Stomach (tissue), 9 donors: ENCODE measurements around the gene DMRTB1. TPM values are rescaled to one million over a fixed set of nuclear protein-coding genes. Genes with fewer than 3 reads are reported as not detected.
"Not testable (repeated sequence)": the region's sequence is repeated elsewhere in the genome, so short reads cannot be mapped to it uniquely, and the experiment has no call there.

Experiments used
- DNase-seq, 2 donors: peaks; one replicate each; pipeline versions ENCODE4 v3.0.0 to v3.0.0-alpha.2; 2013 to 2019
- H3K27ac ChIP-seq, 5 donors: fragments of 200-600 bp in 4 of 5; sonication (generic) in 4 of 5; one replicate each; pipeline ENCODE4 v1.5.1; 2013 to 2019; ENCODE audit warnings: mild to moderate bottlenecking in 1 of 5, moderate library complexity in 1 of 5
- H3K27me3 ChIP-seq, 3 donors: fragments of 200-600 bp; sonication (generic); one replicate each; pipeline ENCODE4 v1.5.1; 2017 to 2019; ENCODE audit warnings: mixed run types in 1 of 3
- H3K36me3 ChIP-seq, 4 donors: fragments of 200-600 bp; sonication (generic); 1 replicate in 3 of 4; 2 replicates in 1 of 4; pipeline ENCODE4 v1.5.1; 2016 to 2019
- H3K4me1 ChIP-seq, 4 donors: fragments of 200-600 bp; sonication (generic); one replicate each; pipeline ENCODE4 v1.5.1; 2016 to 2019
- H3K4me3 ChIP-seq, 4 donors: fragments of 200-600 bp; sonication (generic) in 3 of 4; one replicate each; pipeline ENCODE4 v1.5.1; 2016 to 2019; ENCODE audit warnings: mild to moderate bottlenecking in 1 of 4
- H3K9me3 ChIP-seq, 4 donors: fragments of 200-600 bp; sonication (generic); one replicate each; pipeline ENCODE4 v1.5.1; 2016 to 2019
- EP300 ChIP-seq: sonication (generic); formaldehyde crosslinking; IDR thresholded peaks from one replicate; pipeline ENCODE4 v1.6.1; 2017; ENCODE audit warnings: antibody characterized with exemption
- POLR2A ChIP-seq, 4 donors: fragments of 450-650 bp; IDR thresholded peaks; one replicate each; pipeline ENCODE4 v1.6.1; 2016; ENCODE audit warnings: antibody characterized with exemption in 4 of 4, control low read depth in 2 of 4, mild to moderate bottlenecking in 1 of 4, moderate library complexity in 1 of 4
- POLR2AphosphoS5 ChIP-seq, 3 donors: sonication (generic); formaldehyde crosslinking; IDR thresholded peaks; one replicate each; pipeline ENCODE4 v1.6.1; 2016; ENCODE audit warnings: antibody characterized with exemption in 3 of 3
- WGBS, 5 donors: extraction: QIAGEN DNeasy Blood & Tissue Kit in 3 of 5; methylation state at CpG; one replicate each; pipeline versions ENCODE4 v1.1.5 to v1.1.7; 2013 to 2018; 5-methylcytosine and 5-hydroxymethylcytosine counted together
- intact Hi-C: fragments of 100-400 bp; cut with DNase I; formaldehyde crosslinking; loops from one replicate; pipeline ENCODE4 v1.15.1; 2023; ENCODE audit warnings: low total_unique reads
- polyA plus RNA-seq, 3 donors: library from polyadenylated mRNA; stranded (reverse); fragments of 200-250 nt; gene quantifications; one replicate each; pipeline ENCODE4 v1.2.3, GENCODE V29; 2013
- total RNA-seq, 5 donors: library from RNA; depleted of rRNA; stranded (reverse); fragments of >200 nt; gene quantifications; one replicate each; pipeline versions ENCODE4 v1.1.0 to v1.2.3, GENCODE V29; 2014 to 2016
- TF ChIP-seq, protein P1 (sequence below), 7 experiments: fragments of 450-650 bp in 4 of 7; fragments of 200-600 bp in 3 of 7; sonication (generic) in 3 of 7; IDR thresholded peaks; one replicate each; pipeline ENCODE4 v1.5.1; 2016 to 2019; ENCODE audit warnings: antibody characterized with exemption in 7 of 7, control low read depth in 2 of 7, mild to moderate bottlenecking in 1 of 7
- donor health status: healthy with polysubstance abuse.
- donor health status: Bipolar disorder and iron deficiency.
- donor health status: healthy.

Gene DMRTB1
- total and polyA plus RNA-seq, 8 donors = not detected

DNA sequence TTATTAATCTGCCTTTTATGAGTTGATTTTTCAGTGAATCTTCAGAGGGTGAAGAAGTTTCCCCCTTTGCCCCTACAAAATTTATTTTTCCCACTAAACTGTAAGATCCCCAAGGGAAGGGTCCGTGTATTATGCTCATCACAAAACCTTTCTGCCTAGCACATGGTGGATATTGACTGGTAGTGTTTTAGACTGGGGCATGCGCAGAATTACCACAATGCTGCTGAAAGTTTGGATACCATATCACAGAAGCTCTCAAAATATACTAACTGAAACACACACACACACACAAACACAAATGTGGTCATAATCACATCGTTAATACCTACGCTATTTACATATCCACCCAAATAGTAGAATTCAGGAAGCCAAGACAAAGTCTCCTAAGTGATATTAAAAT is 28.0 kb upstream of the DMRTB1 start:
- intact Hi-C loops = no loop called here
- 34 to 67% (median 46%) methylated on average over 4 of the region's 4 CpGs for WGBS, 5 donors
- Histone ChIP-seq H3K9me3 (no peaks in the 10 kb centered on the region), H3K4me1 (peaks cover 0 to 6% (median 1%) of the 10 kb centered on the region in 4 donors), H3K4me3 (no peak overlapping the region), H3K27ac (no peak overlapping the region), H3K36me3 (no peaks in the 10 kb centered on the region), H3K27me3 (peaks cover 0 to 7% (median 0%) of the 10 kb centered on the region in 3 donors)
- DNase-seq = no peak
- TF ChIP-seq POLR2AphosphoS5 (IDR thresholded peaks at IDR 0.05) (no peak), EP300 (no peak)
- TF ChIP-seq, protein P1, sequence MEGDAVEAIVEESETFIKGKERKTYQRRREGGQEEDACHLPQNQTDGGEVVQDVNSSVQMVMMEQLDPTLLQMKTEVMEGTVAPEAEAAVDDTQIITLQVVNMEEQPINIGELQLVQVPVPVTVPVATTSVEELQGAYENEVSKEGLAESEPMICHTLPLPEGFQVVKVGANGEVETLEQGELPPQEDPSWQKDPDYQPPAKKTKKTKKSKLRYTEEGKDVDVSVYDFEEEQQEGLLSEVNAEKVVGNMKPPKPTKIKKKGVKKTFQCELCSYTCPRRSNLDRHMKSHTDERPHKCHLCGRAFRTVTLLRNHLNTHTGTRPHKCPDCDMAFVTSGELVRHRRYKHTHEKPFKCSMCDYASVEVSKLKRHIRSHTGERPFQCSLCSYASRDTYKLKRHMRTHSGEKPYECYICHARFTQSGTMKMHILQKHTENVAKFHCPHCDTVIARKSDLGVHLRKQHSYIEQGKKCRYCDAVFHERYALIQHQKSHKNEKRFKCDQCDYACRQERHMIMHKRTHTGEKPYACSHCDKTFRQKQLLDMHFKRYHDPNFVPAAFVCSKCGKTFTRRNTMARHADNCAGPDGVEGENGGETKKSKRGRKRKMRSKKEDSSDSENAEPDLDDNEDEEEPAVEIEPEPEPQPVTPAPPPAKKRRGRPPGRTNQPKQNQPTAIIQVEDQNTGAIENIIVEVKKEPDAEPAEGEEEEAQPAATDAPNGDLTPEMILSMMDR (IDR thresholded peaks at IDR 0.05) = no peak

DNA sequence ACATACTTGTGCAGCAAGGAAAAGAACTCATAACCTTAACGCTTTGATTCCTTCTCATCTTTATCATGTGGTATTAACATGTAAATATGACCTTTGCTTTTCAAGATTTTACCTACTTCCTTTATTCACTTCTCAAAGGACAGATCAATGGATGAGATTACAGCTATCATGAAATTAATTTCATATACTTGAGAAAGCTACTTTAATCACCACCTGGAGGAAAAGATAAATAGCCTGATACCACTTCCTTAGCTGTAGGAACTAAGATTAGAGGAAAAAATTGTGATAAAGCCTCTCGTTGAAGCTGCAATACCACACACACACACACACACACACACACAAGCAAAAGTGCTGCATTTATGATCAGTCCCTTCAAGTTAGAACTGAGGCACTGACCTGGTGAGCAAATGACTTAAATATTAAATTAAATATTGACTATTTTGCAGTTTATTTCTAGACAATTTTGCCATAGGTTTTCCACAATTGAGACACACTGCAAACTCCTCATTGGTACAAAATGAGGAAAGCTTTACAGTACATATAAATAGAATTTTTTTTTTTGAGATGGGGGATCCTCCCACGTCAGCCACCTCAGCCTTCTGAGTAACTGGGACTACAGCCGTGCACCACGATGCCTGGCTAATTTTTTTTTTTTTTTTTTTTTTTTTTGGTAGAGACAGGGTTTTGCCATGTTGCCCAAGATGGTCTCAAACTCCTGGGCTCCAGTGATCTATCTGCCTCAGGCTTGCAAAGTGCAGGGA is 27.2 kb upstream of the DMRTB1 start:
- intact Hi-C loops = no loop called here
- no peak for DNase-seq

DNA sequence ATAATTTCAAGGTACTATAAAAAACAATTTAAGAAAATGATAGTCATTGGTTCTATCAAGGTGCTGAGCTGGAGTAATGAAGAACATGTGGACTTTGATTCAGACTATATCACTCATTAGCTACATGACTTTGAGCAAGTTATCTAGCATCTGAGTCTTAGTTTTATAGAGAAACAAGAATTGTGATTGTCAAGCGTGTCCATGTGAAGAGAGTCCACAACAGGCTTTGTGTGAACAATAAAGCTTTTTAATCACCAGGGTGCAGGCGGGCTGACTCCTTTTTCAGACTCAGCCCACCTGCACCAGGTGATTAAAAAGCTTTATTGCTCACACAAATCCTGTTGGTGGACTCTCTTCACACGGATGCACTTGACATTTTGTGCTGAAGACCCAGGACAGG is 26.6 kb upstream of the DMRTB1 start:
- no peak overlapping the region for H3K4me3 ChIP-seq
- H3K4me1 ChIP-seq = peaks cover 0 to 6% (median 1%) of the 10 kb centered on the region in 4 donors
- no peaks in the 10 kb centered on the region for H3K9me3 ChIP-seq
- TF ChIP-seq POLR2A (IDR thresholded peaks at IDR 0.05) (no peak), POLR2AphosphoS5 (IDR thresholded peaks at IDR 0.05) (no peak), EP300 (no peak)
- TF ChIP-seq, protein P1 (IDR thresholded peaks at IDR 0.05) = no peak
- peaks cover 0 to 10% (median 0%) of the 10 kb centered on the region in 3 donors for H3K27me3 ChIP-seq
- no peak for DNase-seq
- no peaks in the 10 kb centered on the region for H3K36me3 ChIP-seq
- WGBS, 5 donors = 64 to 79% (median 69%) methylated on average over 3 of the region's 3 CpGs
- intact Hi-C loops = no loop called here
- H3K27ac ChIP-seq = no peak overlapping the region

More for the DNA sequence above, 27.2 kb upstream of the DMRTB1 start:
- H3K27ac ChIP-seq = no peak overlapping the region
- peaks cover 0 to 10% (median 0%) of the 10 kb centered on the region in 3 donors for H3K27me3 ChIP-seq
- no peak for TF ChIP-seq POLR2A (IDR thresholded peaks at IDR 0.05)
- no peak for TF ChIP-seq EP300
- TF ChIP-seq POLR2AphosphoS5 (IDR thresholded peaks at IDR 0.05) = no peak
- TF ChIP-seq, protein P1 (IDR thresholded peaks at IDR 0.05) = no peak
- peaks cover 0 to 6% (median 1%) of the 10 kb centered on the region in 4 donors for H3K4me1 ChIP-seq
- H3K36me3 ChIP-seq = no peaks in the 10 kb centered on the region
- no peak overlapping the region for H3K4me3 ChIP-seq
- no peaks in the 10 kb centered on the region for H3K9me3 ChIP-seq
- WGBS, 5 donors = 14 to 33% (median 27%) methylated on average over 5 of the region's 5 CpGs

DNA sequence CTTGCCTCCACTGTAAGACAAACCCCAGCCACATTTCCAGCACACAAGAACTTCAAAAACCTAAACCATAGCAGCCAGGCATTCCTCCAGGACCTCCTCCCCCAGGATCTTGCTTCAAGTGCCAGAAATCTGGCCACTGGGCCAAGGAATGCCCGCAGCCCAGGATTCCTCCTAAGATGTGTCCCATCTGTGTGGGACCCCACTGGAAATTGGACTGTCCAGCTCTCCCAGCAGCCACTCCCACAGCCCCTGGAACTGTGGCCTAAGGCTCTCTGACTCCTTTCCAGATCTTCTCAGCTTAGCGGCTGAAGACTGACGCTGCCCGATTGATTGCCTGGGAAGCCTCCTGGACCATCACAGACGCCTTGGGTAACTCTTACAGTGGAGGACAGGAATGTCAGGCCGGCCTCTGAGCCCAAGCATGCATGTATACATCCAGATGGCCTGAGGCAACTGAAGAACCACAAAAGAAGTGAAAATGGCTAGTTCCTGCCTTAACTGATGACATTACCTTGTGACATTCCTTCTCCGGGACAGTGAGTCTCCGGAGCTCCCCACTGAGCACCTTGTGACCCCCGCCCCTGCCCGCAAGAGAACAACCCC is 24.7 kb upstream of the DMRTB1 start:
- DNase-seq, H3K27ac ChIP-seq, intact Hi-C loops, H3K4me3 ChIP-seq, H3K4me1 ChIP-seq, H3K9me3 ChIP-seq, H3K27me3 ChIP-seq, H3K36me3 ChIP-seq: not testable (repeated sequence)
- WGBS, 5 donors = 91 to 94% (median 93%) methylated on average over 10 of the region's 10 CpGs

DNA sequence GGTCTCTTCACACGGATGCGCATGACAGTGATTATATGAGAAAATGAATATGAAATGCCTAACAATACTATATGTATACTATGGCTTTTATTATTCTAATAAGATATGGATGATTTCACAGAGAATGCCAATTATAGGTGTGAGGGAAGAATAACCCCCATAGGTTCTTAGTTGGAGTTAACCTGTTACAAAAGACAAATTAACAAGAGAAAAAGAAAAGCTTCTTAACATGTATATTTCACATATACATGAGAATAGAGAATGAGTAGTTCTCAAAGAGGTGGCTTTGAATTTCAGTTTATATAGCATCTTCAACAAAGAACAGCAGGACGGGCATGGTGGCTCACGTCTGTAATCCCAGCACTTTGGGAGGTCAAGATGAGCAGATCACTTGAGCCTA is 24.0 kb upstream of the DMRTB1 start:
- Histone ChIP-seq H3K4me1 (peaks cover 0 to 6% (median 1%) of the 10 kb centered on the region in 4 donors), H3K27me3 (peaks cover 0 to 10% (median 0%) of the 10 kb centered on the region in 3 donors), H3K27ac (no peak overlapping the region), H3K4me3 (no peak overlapping the region), H3K36me3 (no peaks in the 10 kb centered on the region), H3K9me3 (no peaks in the 10 kb centered on the region)
- intact Hi-C loops = no loop called here
- no peak for DNase-seq
- TF ChIP-seq POLR2AphosphoS5 (IDR thresholded peaks at IDR 0.05) (no peak), POLR2A (IDR thresholded peaks at IDR 0.05) (no peak), EP300 (no peak)
- TF ChIP-seq, protein P1 (IDR thresholded peaks at IDR 0.05) = no peak
- 92 to 95% (median 93%) methylated on average over 4 of the region's 4 CpGs for WGBS, 5 donors
